HEK293 (cell line): ENCODE data around the gene PLA2G4D.

Source experiments
- CTCF ChIA-PET: fragments of 350-600 bp; formaldehyde crosslinking; extraction: SDS; loops from one replicate; lab custom pipeline; 2021; ENCODE audit warnings: antibody characterized with exemption; lab: Yijun Ruan, JAX
- POLR2A ChIA-PET: fragments of 300-600 bp; formaldehyde crosslinking; extraction: SDS; loops from one replicate; lab custom pipeline; 2020; ENCODE audit warnings: antibody characterized with exemption, inconsistent platforms; lab: Yijun Ruan, JAX
- H3K27ac ChIP-seq: fragments of 200-500 bp; sonication (Bioruptor generic); 2 replicates; pipeline ENCODE4 v1.5.1; 2014; ENCODE audit warnings: low read depth, low read length, control low read depth, inconsistent platforms; ENCODE audit errors: extremely low read depth
- H3K36me3 ChIP-seq, 2 experiments: fragments of 200-500 bp in 1 of 2; sonication (Bioruptor generic) in 1 of 2; 1 replicate in 1 of 2; 2 replicates in 1 of 2; pipeline ENCODE4 v1.5.1; 2014 to 2017; ENCODE audit warnings: inconsistent platforms in 2 of 2, low read length in 2 of 2; ENCODE audit not compliant: control insufficient read depth in 2 of 2, insufficient read depth in 1 of 2
- H3K4me1 ChIP-seq: fragments of 200-500 bp; sonication (Bioruptor generic); 2 replicates; pipeline ENCODE4 v1.5.1; 2014; ENCODE audit warnings: mild to moderate bottlenecking, low read length, inconsistent platforms; ENCODE audit not compliant: control insufficient read depth, insufficient read depth
- H3K4me3 ChIP-seq: 2 replicates; pipeline ENCODE4 v1.5.1; 2011; ENCODE audit warnings: low read depth, mild to moderate bottlenecking, control low read depth, low read length, moderate library complexity
- H3K9me3 ChIP-seq: fragments of 200-500 bp; sonication (Bioruptor generic); 2 replicates; pipeline ENCODE4 v1.5.1; 2014; ENCODE audit warnings: low read depth, low read length, inconsistent platforms; ENCODE audit not compliant: control insufficient read depth, insufficient read depth
- EGR2 ChIP-seq: fragments of 450-650 bp; formaldehyde crosslinking; IDR thresholded peaks from 2 replicates; pipeline ENCODE4 v1.5.1; 2016; ENCODE audit warnings: low read depth, missing biosample characterization, missing genetic modification characterization
- GLI2 ChIP-seq: fragments of 450-650 bp; formaldehyde crosslinking; IDR thresholded peaks from 2 replicates; pipeline ENCODE4; 2017; ENCODE audit warnings: missing biosample characterization, missing genetic modification characterization, low read depth, borderline replicate concordance
- MEIS1 ChIP-seq: sonication (generic); formaldehyde crosslinking; IDR thresholded peaks from 2 replicates; pipeline ENCODE4 v1.8.1; 2022; ENCODE audit warnings: missing genetic modification reagents, mild to moderate bottlenecking, borderline replicate concordance
- SCRT2 ChIP-seq: fragments of 450-650 bp; formaldehyde crosslinking; IDR thresholded peaks from 2 replicates; pipeline ENCODE4 v1.5.1; 2016; ENCODE audit warnings: missing biosample characterization, missing genetic modification characterization
- TRIM28 ChIP-seq: IDR thresholded peaks from 2 replicates; pipeline ENCODE4 v1.6.1; 2011; ENCODE audit warnings: low read length, control low read depth, borderline replicate concordance
- ZBTB8A ChIP-seq: fragments of 450-650 bp; formaldehyde crosslinking; IDR thresholded peaks from 2 replicates; pipeline ENCODE4 v1.5.1; 2016; ENCODE audit warnings: missing biosample characterization, missing genetic modification characterization
- ZFHX2 ChIP-seq: fragments of 450-650 bp; formaldehyde crosslinking; conservative IDR thresholded peaks from 2 replicates; pipeline ENCODE4 v1.5.1; 2016; ENCODE audit warnings: missing biosample characterization, missing genetic modification characterization
- ZFP3 ChIP-seq: fragments of 450-650 bp; formaldehyde crosslinking; IDR thresholded peaks from 2 replicates; pipeline ENCODE4 v1.5.1; 2016; ENCODE audit warnings: low read depth, missing biosample characterization, missing genetic modification characterization
- ZNF112 ChIP-seq: fragments of 450-650 bp; formaldehyde crosslinking; IDR thresholded peaks from 2 replicates; pipeline ENCODE4 v1.5.0; 2017; ENCODE audit warnings: missing biosample characterization, missing genetic modification characterization
- ZNF169 ChIP-seq: fragments of 450-650 bp; formaldehyde crosslinking; IDR thresholded peaks from 2 replicates; pipeline ENCODE4 v1.5.1; 2016; ENCODE audit warnings: missing biosample characterization, missing genetic modification characterization
- ZNF174 ChIP-seq: fragments of 450-650 bp; formaldehyde crosslinking; IDR thresholded peaks from 2 replicates; pipeline ENCODE4 v1.5.0; 2017; ENCODE audit warnings: missing biosample characterization, mild to moderate bottlenecking, missing genetic modification characterization
- ZNF202 ChIP-seq: fragments of 450-650 bp; formaldehyde crosslinking; IDR thresholded peaks from 2 replicates; pipeline ENCODE4 v1.5.1; 2016; ENCODE audit warnings: missing biosample characterization, missing genetic modification characterization, borderline replicate concordance
- ZNF223 ChIP-seq: fragments of 450-650 bp; formaldehyde crosslinking; IDR thresholded peaks from 2 replicates; pipeline ENCODE4 v1.5.1; 2016; ENCODE audit warnings: missing biosample characterization, missing genetic modification characterization
- ZNF514 ChIP-seq: fragments of 450-650 bp; formaldehyde crosslinking; IDR thresholded peaks from 2 replicates; pipeline ENCODE4 v1.5.1; 2016; ENCODE audit warnings: missing biosample characterization, missing genetic modification characterization
- ZNF530 ChIP-seq: fragments of 450-650 bp; formaldehyde crosslinking; IDR thresholded peaks from 2 replicates; pipeline ENCODE4 v1.5.1; 2016; ENCODE audit warnings: low read depth, missing biosample characterization, missing genetic modification characterization
- ZNF677 ChIP-seq: fragments of 450-650 bp; IDR thresholded peaks from 2 replicates; pipeline ENCODE4 v1.5.0; 2018; ENCODE audit warnings: missing biosample characterization, mild to moderate bottlenecking, missing genetic modification characterization, moderate library complexity
- ZNF707 ChIP-seq: fragments of 450-650 bp; formaldehyde crosslinking; IDR thresholded peaks from 2 replicates; pipeline ENCODE4 v1.5.1; 2016; ENCODE audit warnings: missing biosample characterization, missing genetic modification characterization
- ZNF792 ChIP-seq: fragments of 450-650 bp; formaldehyde crosslinking; IDR thresholded peaks from 2 replicates; pipeline ENCODE4 v1.5.1; 2016; ENCODE audit warnings: missing biosample characterization, missing genetic modification characterization
- TF ChIP-seq, protein P1 (sequence below): fragments of 450-650 bp; formaldehyde crosslinking; IDR thresholded peaks from 2 replicates; pipeline ENCODE4 v1.5.1; 2016; ENCODE audit warnings: missing biosample characterization, missing genetic modification characterization, borderline replicate concordance
- TF ChIP-seq, protein P2 (sequence below): fragments of 450-650 bp; formaldehyde crosslinking; IDR thresholded peaks from 2 replicates; pipeline ENCODE4 v1.5.1; 2016; ENCODE audit warnings: missing biosample characterization, missing genetic modification characterization
- TF ChIP-seq, protein P3 (sequence below): fragments of 450-650 bp; formaldehyde crosslinking; optimal IDR thresholded peaks from 2 replicates; pipeline ENCODE3; 2016; ENCODE audit warnings: missing biosample characterization, mild to moderate bottlenecking, missing genetic modification characterization

PLA2G4D gene

DNA sequence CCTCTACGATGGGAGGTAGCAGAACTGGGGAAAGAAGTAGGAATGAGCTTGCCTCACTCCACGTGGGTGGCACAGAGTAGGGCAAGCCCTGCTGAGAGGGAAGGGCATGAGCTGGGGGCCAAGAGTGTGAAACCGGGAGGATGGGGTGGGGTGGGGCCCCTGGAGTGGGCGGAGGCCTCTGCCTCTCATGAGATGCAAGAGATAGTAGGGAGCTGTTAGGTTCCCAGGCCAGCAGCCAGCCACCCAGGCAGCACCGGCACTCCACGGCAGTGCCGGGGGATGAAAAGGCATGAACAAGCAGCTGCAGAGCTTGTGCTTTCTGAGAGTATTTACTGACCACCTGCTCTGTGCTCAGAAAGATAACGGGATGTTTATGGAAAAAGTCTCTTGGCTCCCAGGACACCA is 49.1 kb downstream of the PLA2G4D start (continued):
- TF ChIP-seq, protein P1, sequence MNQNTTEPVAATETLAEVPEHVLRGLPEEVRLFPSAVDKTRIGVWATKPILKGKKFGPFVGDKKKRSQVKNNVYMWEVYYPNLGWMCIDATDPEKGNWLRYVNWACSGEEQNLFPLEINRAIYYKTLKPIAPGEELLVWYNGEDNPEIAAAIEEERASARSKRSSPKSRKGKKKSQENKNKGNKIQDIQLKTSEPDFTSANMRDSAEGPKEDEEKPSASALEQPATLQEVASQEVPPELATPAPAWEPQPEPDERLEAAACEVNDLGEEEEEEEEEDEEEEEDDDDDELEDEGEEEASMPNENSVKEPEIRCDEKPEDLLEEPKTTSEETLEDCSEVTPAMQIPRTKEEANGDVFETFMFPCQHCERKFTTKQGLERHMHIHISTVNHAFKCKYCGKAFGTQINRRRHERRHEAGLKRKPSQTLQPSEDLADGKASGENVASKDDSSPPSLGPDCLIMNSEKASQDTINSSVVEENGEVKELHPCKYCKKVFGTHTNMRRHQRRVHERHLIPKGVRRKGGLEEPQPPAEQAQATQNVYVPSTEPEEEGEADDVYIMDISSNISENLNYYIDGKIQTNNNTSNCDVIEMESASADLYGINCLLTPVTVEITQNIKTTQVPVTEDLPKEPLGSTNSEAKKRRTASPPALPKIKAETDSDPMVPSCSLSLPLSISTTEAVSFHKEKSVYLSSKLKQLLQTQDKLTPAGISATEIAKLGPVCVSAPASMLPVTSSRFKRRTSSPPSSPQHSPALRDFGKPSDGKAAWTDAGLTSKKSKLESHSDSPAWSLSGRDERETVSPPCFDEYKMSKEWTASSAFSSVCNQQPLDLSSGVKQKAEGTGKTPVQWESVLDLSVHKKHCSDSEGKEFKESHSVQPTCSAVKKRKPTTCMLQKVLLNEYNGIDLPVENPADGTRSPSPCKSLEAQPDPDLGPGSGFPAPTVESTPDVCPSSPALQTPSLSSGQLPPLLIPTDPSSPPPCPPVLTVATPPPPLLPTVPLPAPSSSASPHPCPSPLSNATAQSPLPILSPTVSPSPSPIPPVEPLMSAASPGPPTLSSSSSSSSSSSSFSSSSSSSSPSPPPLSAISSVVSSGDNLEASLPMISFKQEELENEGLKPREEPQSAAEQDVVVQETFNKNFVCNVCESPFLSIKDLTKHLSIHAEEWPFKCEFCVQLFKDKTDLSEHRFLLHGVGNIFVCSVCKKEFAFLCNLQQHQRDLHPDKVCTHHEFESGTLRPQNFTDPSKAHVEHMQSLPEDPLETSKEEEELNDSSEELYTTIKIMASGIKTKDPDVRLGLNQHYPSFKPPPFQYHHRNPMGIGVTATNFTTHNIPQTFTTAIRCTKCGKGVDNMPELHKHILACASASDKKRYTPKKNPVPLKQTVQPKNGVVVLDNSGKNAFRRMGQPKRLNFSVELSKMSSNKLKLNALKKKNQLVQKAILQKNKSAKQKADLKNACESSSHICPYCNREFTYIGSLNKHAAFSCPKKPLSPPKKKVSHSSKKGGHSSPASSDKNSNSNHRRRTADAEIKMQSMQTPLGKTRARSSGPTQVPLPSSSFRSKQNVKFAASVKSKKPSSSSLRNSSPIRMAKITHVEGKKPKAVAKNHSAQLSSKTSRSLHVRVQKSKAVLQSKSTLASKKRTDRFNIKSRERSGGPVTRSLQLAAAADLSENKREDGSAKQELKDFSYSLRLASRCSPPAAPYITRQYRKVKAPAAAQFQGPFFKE (tag by site-specific recombination), result no peak
- TF ChIP-seq, protein P2, sequence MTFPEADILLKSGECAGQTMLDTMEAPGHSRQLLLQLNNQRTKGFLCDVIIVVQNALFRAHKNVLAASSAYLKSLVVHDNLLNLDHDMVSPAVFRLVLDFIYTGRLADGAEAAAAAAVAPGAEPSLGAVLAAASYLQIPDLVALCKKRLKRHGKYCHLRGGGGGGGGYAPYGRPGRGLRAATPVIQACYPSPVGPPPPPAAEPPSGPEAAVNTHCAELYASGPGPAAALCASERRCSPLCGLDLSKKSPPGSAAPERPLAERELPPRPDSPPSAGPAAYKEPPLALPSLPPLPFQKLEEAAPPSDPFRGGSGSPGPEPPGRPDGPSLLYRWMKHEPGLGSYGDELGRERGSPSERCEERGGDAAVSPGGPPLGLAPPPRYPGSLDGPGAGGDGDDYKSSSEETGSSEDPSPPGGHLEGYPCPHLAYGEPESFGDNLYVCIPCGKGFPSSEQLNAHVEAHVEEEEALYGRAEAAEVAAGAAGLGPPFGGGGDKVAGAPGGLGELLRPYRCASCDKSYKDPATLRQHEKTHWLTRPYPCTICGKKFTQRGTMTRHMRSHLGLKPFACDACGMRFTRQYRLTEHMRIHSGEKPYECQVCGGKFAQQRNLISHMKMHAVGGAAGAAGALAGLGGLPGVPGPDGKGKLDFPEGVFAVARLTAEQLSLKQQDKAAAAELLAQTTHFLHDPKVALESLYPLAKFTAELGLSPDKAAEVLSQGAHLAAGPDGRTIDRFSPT, result no peak
- TF ChIP-seq ZNF202 (tag by site-specific recombination) (no peak), TRIM28 (no peak), ZNF677 (tag by site-specific recombination) (no peak), ZNF223 (tag by site-specific recombination) (no peak), ZNF792 (tag by site-specific recombination) (no peak), ZBTB8A (tag by site-specific recombination) (no peak)
- TF ChIP-seq, protein P3, sequence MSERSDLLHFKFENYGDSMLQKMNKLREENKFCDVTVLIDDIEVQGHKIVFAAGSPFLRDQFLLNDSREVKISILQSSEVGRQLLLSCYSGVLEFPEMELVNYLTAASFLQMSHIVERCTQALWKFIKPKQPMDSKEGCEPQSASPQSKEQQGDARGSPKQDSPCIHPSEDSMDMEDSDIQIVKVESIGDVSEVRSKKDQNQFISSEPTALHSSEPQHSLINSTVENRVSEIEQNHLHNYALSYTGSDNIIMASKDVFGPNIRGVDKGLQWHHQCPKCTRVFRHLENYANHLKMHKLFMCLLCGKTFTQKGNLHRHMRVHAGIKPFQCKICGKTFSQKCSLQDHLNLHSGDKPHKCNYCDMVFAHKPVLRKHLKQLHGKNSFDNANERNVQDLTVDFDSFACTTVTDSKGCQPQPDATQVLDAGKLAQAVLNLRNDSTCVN (tag by site-specific recombination), result no peak

DNA sequence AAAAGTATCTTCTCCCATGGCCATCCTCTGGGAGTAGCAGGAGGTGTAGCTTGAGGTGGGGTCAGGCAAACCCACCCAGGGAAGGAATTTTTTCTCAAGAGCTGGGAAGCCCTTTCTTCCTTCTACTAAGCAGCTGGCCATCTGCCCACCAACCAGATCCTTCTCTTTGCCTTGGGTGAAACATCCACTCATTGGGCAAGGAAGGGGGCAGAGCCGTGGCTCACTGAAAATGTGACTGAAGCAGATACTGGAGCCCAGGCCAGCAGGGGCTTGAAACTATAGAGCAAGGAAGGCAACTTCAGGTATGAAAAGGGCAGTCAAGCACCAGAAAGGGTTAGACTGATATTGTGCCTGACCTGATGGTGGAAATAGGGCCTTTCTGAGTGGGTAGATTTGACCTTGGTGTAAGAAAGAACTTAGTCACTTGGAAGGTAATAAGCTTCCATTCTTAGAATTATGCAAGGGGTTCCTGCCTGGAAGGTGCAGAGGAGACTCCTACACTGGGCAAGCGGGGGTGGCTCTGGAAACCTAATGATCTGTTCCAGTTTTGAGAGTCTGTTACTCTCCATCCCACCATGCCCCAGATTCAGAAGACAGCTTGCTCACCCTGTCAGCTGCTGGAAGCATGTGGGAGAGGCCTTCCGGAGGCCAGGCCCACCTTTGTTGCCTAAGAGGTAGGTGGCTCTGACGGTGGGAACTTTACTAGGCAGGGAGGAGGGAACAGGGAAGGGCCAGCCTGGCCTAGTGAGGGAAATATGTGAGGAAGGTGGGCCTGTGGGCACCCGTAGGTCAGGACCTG is 51.6 kb downstream of the PLA2G4D start:
- TF ChIP-seq GLI2 (tag by site-specific recombination), result no peak
- TF ChIP-seq EGR2 (tag by site-specific recombination), result peak; percentile 90
- peak; percentile 81 for TF ChIP-seq ZFHX2
- TF ChIP-seq, all 188 proteins: peak for 2
- H3K9me3 ChIP-seq, result no peaks in the 10 kb centered on the region
- H3K4me1 ChIP-seq, result no peaks in the 10 kb centered on the region
- POLR2A ChIA-PET, result interaction anchor here (0.6 kb wide), 1 partner anchor 18 kb away, joined by 3 read pairs; no protein-coding TSS in a partner anchor
- H3K27ac ChIP-seq, result no peak overlapping the region
- no peak overlapping the region for H3K4me3 ChIP-seq
- no peaks in the 10 kb centered on the region for H3K36me3 ChIP-seq
- CTCF ChIA-PET, result interaction anchor here (0.6 to 1.7 kb wide), 3 partner anchors 14 to 53 kb away, joined by 3 to 6 read pairs (median 4); no protein-coding TSS in a partner anchor

DNA sequence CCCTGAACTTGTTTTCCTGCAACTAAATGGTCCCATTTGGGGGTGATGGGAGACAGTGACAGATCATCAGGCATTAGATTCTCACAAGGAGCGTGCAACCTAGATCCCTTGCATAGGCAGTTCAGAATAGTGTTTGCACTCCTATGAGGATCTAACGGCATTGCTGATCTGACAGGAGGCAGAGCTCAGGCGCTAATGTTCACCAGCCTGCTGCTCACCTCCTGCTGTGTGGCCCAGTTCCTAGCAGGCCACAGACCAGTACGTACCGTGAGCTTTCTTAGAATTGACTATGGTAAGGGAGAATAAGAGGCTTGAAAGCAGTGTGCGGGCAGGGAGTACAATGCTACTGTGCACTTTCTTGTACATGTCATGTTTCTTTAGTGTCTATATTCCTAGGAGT is 56.0 kb downstream of the PLA2G4D start:
- CTCF ChIA-PET, result no interaction called here
- Histone ChIP-seq H3K36me3 (no peaks in the 10 kb centered on the region), H3K4me3 (no peak overlapping the region)
- TF ChIP-seq ZNF112 (tag by site-specific recombination) (no peak), ZFP3 (tag by site-specific recombination) (no peak), ZNF707 (no peak), ZNF514 (tag by site-specific recombination) (no peak), ZNF174 (no peak), ZNF530 (tag by site-specific recombination) (no peak), MEIS1 (no peak), ZNF169 (tag by site-specific recombination) (no peak), SCRT2 (no peak)

More for the DNA sequence above, 56.0 kb downstream of the PLA2G4D start:
- Histone ChIP-seq H3K9me3 (no peaks in the 10 kb centered on the region), H3K4me1 (no peaks in the 10 kb centered on the region), H3K27ac (no peak overlapping the region)
- POLR2A ChIA-PET, result no interaction called here
